Endothelial cell (in vitro differentiated cells): ENCODE measurements around the gene HSBP1L1. TPM values are rescaled to one million over a fixed set of nuclear protein-coding genes. Genes with fewer than 3 reads are reported as not detected.

Experiments
- DNase-seq: peaks from one replicate; pipeline ENCODE4 v3.0.0; 2021; ENCODE audit warnings: low spot score
- H3K27ac Mint-ChIP-seq: one replicate; pipeline ENCODE4 v1.8.0; 2021; ENCODE audit warnings: mixed read lengths, inconsistent platforms; ENCODE audit not compliant: unreplicated experiment
- H3K27me3 Mint-ChIP-seq: one replicate; pipeline ENCODE4 v1.8.0; 2021; ENCODE audit warnings: mild to moderate bottlenecking, moderate library complexity, mixed read lengths, inconsistent platforms; ENCODE audit not compliant: unreplicated experiment
- H3K36me3 Mint-ChIP-seq: one replicate; pipeline ENCODE4 v1.8.0; 2021; ENCODE audit warnings: mild to moderate bottlenecking, low read depth, mixed read lengths, inconsistent platforms; ENCODE audit not compliant: unreplicated experiment
- H3K4me1 Mint-ChIP-seq: one replicate; pipeline ENCODE4 v1.8.0; 2021; ENCODE audit warnings: mild to moderate bottlenecking, mixed read lengths, inconsistent platforms; ENCODE audit not compliant: unreplicated experiment
- H3K4me3 Mint-ChIP-seq: one replicate; pipeline ENCODE4 v1.8.0; 2021; ENCODE audit warnings: mild to moderate bottlenecking, mixed read lengths, inconsistent platforms; ENCODE audit not compliant: unreplicated experiment
- H3K9me3 Mint-ChIP-seq: one replicate; pipeline ENCODE4 v1.8.0; 2021; ENCODE audit warnings: mixed read lengths, inconsistent platforms; ENCODE audit not compliant: unreplicated experiment
- CTCF ChIP-seq: fragments of 200-600 bp; sonication (generic); IDR thresholded peaks from one replicate; pipeline ENCODE4 v1.5.0; 2021; ENCODE audit warnings: antibody characterized with exemption; ENCODE audit not compliant: unreplicated experiment
- total RNA-seq: library from RNA; stranded (reverse); fragmentation: NEBNext Ultra II Directional; extraction: Animal tissue kit (Norgen Biotek cat#: 25700); gene quantifications from one replicate; pipeline ENCODE4 v1.2.1, GENCODE V29; 2021; ENCODE audit not compliant: unreplicated experiment

Gene HSBP1L1
- total RNA-seq, 1 donor from 2014 or later = 0.87 TPM

GRCh38 chr18:79942211-79942610 is 22.2 kb upstream of the HSBP1L1 start:
- H3K36me3 Mint-ChIP-seq = peaks cover 26% of the 10 kb centered on the region
- DNase-seq = no peak
- peak overlapping the region; percentile 0 for H3K4me3 Mint-ChIP-seq
- H3K27me3 Mint-ChIP-seq = peaks cover 8% of the 10 kb centered on the region
- no peak for TF ChIP-seq CTCF
- H3K9me3 Mint-ChIP-seq = no peaks in the 10 kb centered on the region
- peaks cover 4% of the 10 kb centered on the region for H3K4me1 Mint-ChIP-seq
- no peak overlapping the region for H3K27ac Mint-ChIP-seq

- H3K27me3 Mint-ChIP-seq = peaks cover 8% of the 10 kb centered on the region
- H3K36me3 Mint-ChIP-seq = peaks cover 26% of the 10 kb centered on the region
- peaks cover 4% of the 10 kb centered on the region for H3K4me1 Mint-ChIP-seq
- no peak for DNase-seq
- no peak for TF ChIP-seq CTCF
- no peaks in the 10 kb centered on the region for H3K9me3 Mint-ChIP-seq
- H3K4me3 Mint-ChIP-seq = no peak overlapping the region
- no peak overlapping the region for H3K27ac Mint-ChIP-seq
Observed at GRCh38 chr18:79942786-79943607, 21.4 kb upstream of the HSBP1L1 start.

- DNase-seq = no peak
- no peaks in the 10 kb centered on the region for H3K9me3 Mint-ChIP-seq
- peaks cover 25% of the 10 kb centered on the region for H3K36me3 Mint-ChIP-seq
- H3K4me3 Mint-ChIP-seq = no peak overlapping the region
- peaks cover 8% of the 10 kb centered on the region for H3K27me3 Mint-ChIP-seq
- peaks cover 4% of the 10 kb centered on the region for H3K4me1 Mint-ChIP-seq
- TF ChIP-seq CTCF = no peak
- no peak overlapping the region for H3K27ac Mint-ChIP-seq
Observed at GRCh38 chr18:79943608-79944125, 20.8 kb upstream of the HSBP1L1 start.

GRCh38 chr18:79944126-79944731 is 20.2 kb upstream of the HSBP1L1 start:
- no peak for TF ChIP-seq CTCF
- Mint-ChIP-seq H3K4me1 (peaks cover 4% of the 10 kb centered on the region), H3K27ac (no peak overlapping the region), H3K9me3 (no peaks in the 10 kb centered on the region), H3K27me3 (peaks cover 11% of the 10 kb centered on the region), H3K4me3 (no peak overlapping the region), H3K36me3 (peaks cover 29% of the 10 kb centered on the region)
- DNase-seq = no peak

- no peak overlapping the region for H3K4me3 Mint-ChIP-seq
- H3K27ac Mint-ChIP-seq = no peak overlapping the region
- DNase-seq = no peak
- H3K27me3 Mint-ChIP-seq = peaks cover 11% of the 10 kb centered on the region
- peaks cover 7% of the 10 kb centered on the region for H3K4me1 Mint-ChIP-seq
- no peaks in the 10 kb centered on the region for H3K9me3 Mint-ChIP-seq
- TF ChIP-seq CTCF = no peak
- H3K36me3 Mint-ChIP-seq = peaks cover 27% of the 10 kb centered on the region
Observed at GRCh38 chr18:79944746-79945117, 19.7 kb upstream of the HSBP1L1 start.
